CD8-positive, alpha-beta memory T cell (primary cell): ENCODE measurements around the gene OR6M1. TPM values are rescaled to one million over a fixed set of nuclear protein-coding genes. Genes with fewer than 3 reads are reported as not detected.

ENCODE experiments used
- CTCF ChIA-PET: fragments of 350-600 bp; sonication (Branson Sonifier 250); formaldehyde crosslinking; loops from one replicate; lab custom pipeline; 2021; ENCODE audit warnings: antibody characterized with exemption; lab: Charles Lee
- POLR2A ChIA-PET: fragments of 350-600 bp; sonication (Branson Sonifier 250); formaldehyde crosslinking; loops from one replicate; lab custom pipeline; 2021; ENCODE audit warnings: antibody characterized with exemption; lab: Charles Lee
- DNase-seq, 5 donors: peaks; one replicate each; pipeline versions ENCODE4 v3.0.0 to v3.0.0-alpha.2; 2020 to 2022; ENCODE audit warnings: mixed read lengths in 1 of 5
- H3K27ac ChIP-seq: one replicate; pipeline ENCODE4 v1.7.0; 2013; ENCODE audit warnings: low read depth, mild to moderate bottlenecking, low read length, moderate library complexity
- H3K27me3 ChIP-seq: 2 replicates; pipeline ENCODE4 v1.7.0; 2013; ENCODE audit warnings: low read length, mild to moderate bottlenecking; ENCODE audit not compliant: insufficient read depth, poor library complexity, severe bottlenecking
- H3K36me3 ChIP-seq: 2 replicates; pipeline ENCODE4 v1.7.0; 2013; ENCODE audit warnings: mild to moderate bottlenecking, low read length, moderate library complexity; ENCODE audit not compliant: insufficient read depth
- H3K4me1 ChIP-seq: 2 replicates; pipeline ENCODE4 v1.7.0; 2013; ENCODE audit warnings: mild to moderate bottlenecking, low read length, moderate library complexity; ENCODE audit not compliant: insufficient read depth
- H3K4me3 ChIP-seq: 2 replicates; pipeline ENCODE4 v1.7.0; 2013; ENCODE audit warnings: mild to moderate bottlenecking, low read length
- H3K9me3 ChIP-seq: 2 replicates; pipeline ENCODE4 v1.7.0; 2013; ENCODE audit warnings: mild to moderate bottlenecking, low read length
- H3K27ac Mint-ChIP-seq, 8 donors: one replicate each; pipeline ENCODE4 v1.8.0; 2020 to 2021; ENCODE audit warnings: mixed read lengths in 8 of 8, mild to moderate bottlenecking in 6 of 8, inconsistent platforms in 3 of 8, moderate library complexity in 3 of 8
- H3K27me3 Mint-ChIP-seq, 2 donors: one replicate each; pipeline ENCODE4 v1.8.0; 2020 to 2021; ENCODE audit warnings: mixed read lengths in 2 of 2, mild to moderate bottlenecking in 1 of 2, moderate library complexity in 1 of 2
- H3K36me3 Mint-ChIP-seq, 3 donors: one replicate each; pipeline ENCODE4 v1.8.0; 2020 to 2021; ENCODE audit warnings: mixed read lengths in 3 of 3, inconsistent platforms in 1 of 3, mild to moderate bottlenecking in 1 of 3
- H3K4me1 Mint-ChIP-seq, 3 donors: one replicate each; pipeline ENCODE4 v1.8.0; 2020 to 2021; ENCODE audit warnings: mixed read lengths in 3 of 3, inconsistent platforms in 1 of 3, mild to moderate bottlenecking in 1 of 3
- H3K4me3 Mint-ChIP-seq, 7 donors: one replicate each; pipeline ENCODE4 v1.8.0; 2020 to 2021; ENCODE audit warnings: mixed read lengths in 7 of 7, mild to moderate bottlenecking in 6 of 7, moderate library complexity in 4 of 7, inconsistent platforms in 2 of 7
- H3K9me3 Mint-ChIP-seq, 5 donors: one replicate each; pipeline ENCODE4 v1.8.0; 2020 to 2022; ENCODE audit warnings: mixed read lengths in 5 of 5, mild to moderate bottlenecking in 3 of 5, moderate library complexity in 2 of 5, inconsistent platforms in 1 of 5
- polyA plus RNA-seq: library from polyadenylated mRNA; unstranded; fragments of 300-500 nt; fragmentation: Illumina TruSeq; gene quantifications from one replicate; pipeline ENCODE4 v1.2.3, GENCODE V29; 2021
- total RNA-seq, 2 experiments: library from RNA; stranded (reverse); gene quantifications; one replicate each; pipeline ENCODE4 v1.2.3, GENCODE V29; 2021

OR6M1 gene
- total and polyA plus RNA-seq, 3 experiments from 2014 or later, result not detected

GRCh38 chr11:123775289-123775688 is 30.9 kb downstream of the OR6M1 start:
- no peak for DNase-seq
- POLR2A ChIA-PET, result no interaction called here
- H3K4me3 ChIP-seq, result no peak overlapping the region
- H3K4me1 ChIP-seq, result no peaks in the 10 kb centered on the region
- Mint-ChIP-seq H3K27ac (no peak overlapping the region), H3K9me3 (peaks cover 0 to 2% (median 0%) of the 10 kb centered on the region in 5 donors), H3K4me1 (no peaks in the 10 kb centered on the region), H3K36me3 (no peaks in the 10 kb centered on the region), H3K4me3 (no peak overlapping the region), H3K27me3 (peaks cover 8 to 11% of the 10 kb centered on the region in 2 donors)
- no peaks in the 10 kb centered on the region for H3K9me3 ChIP-seq
- H3K27ac ChIP-seq, result no peak overlapping the region
- H3K36me3 ChIP-seq, result no peaks in the 10 kb centered on the region
- H3K27me3 ChIP-seq, result no peaks in the 10 kb centered on the region
- CTCF ChIA-PET, result no interaction called here

GRCh38 chr11:123773959-123774358 is 32.2 kb downstream of the OR6M1 start:
- CTCF ChIA-PET, result no interaction called here
- H3K27ac Mint-ChIP-seq, result no peak overlapping the region
- H3K27me3 ChIP-seq, result no peaks in the 10 kb centered on the region
- no peak overlapping the region for H3K4me3 ChIP-seq
- no peaks in the 10 kb centered on the region for H3K4me1 ChIP-seq
- no peak overlapping the region for H3K4me3 Mint-ChIP-seq
- peaks cover 8% of the 10 kb centered on the region in 2 donors for H3K27me3 Mint-ChIP-seq
- no peaks in the 10 kb centered on the region for H3K36me3 ChIP-seq
- no peaks in the 10 kb centered on the region for H3K36me3 Mint-ChIP-seq
- POLR2A ChIA-PET, result no interaction called here
- H3K4me1 Mint-ChIP-seq, result no peaks in the 10 kb centered on the region
- no peak overlapping the region for H3K27ac ChIP-seq
- peaks cover 0 to 2% (median 0%) of the 10 kb centered on the region in 5 donors for H3K9me3 Mint-ChIP-seq
- no peak for DNase-seq
- no peaks in the 10 kb centered on the region for H3K9me3 ChIP-seq

GRCh38 chr11:123773026-123773425 is 33.1 kb downstream of the OR6M1 start:
- Mint-ChIP-seq H3K27me3 (peaks cover 2 to 11% of the 10 kb centered on the region in 2 donors), H3K27ac (no peak overlapping the region)
- no peaks in the 10 kb centered on the region for H3K9me3 ChIP-seq

GRCh38 chr11:123771664-123772063 is 34.5 kb downstream of the OR6M1 start:
- no peak overlapping the region for H3K27ac Mint-ChIP-seq
- Histone ChIP-seq H3K27me3 (no peaks in the 10 kb centered on the region), H3K27ac (no peak overlapping the region), H3K4me3 (no peak overlapping the region), H3K9me3 (no peaks in the 10 kb centered on the region), H3K36me3 (no peaks in the 10 kb centered on the region), H3K4me1 (no peaks in the 10 kb centered on the region)
- peaks cover 0 to 3% (median 0%) of the 10 kb centered on the region in 3 donors for H3K36me3 Mint-ChIP-seq
- no peak for DNase-seq
- no peak overlapping the region for H3K4me3 Mint-ChIP-seq
- no peaks in the 10 kb centered on the region for H3K4me1 Mint-ChIP-seq
- peaks cover 2 to 14% of the 10 kb centered on the region in 2 donors for H3K27me3 Mint-ChIP-seq
- ChIA-PET CTCF (no interaction called here), POLR2A (no interaction called here)
- no peaks in the 10 kb centered on the region for H3K9me3 Mint-ChIP-seq

More at GRCh38 chr11:123773026-123773425, 33.1 kb downstream of the OR6M1 start:
- Mint-ChIP-seq H3K36me3 (no peaks in the 10 kb centered on the region), H3K4me1 (no peaks in the 10 kb centered on the region), H3K9me3 (no peaks in the 10 kb centered on the region), H3K4me3 (no peak overlapping the region)
- H3K27ac ChIP-seq, result no peak overlapping the region
- no peaks in the 10 kb centered on the region for H3K4me1 ChIP-seq
- ChIA-PET CTCF (no interaction called here), POLR2A (no interaction called here)
- H3K4me3 ChIP-seq, result no peak overlapping the region
- no peaks in the 10 kb centered on the region for H3K27me3 ChIP-seq
- H3K36me3 ChIP-seq, result no peaks in the 10 kb centered on the region
- no peak for DNase-seq

GRCh38 chr11:123770712-123771111 is 35.4 kb downstream of the OR6M1 start:
- H3K36me3 ChIP-seq, result no peaks in the 10 kb centered on the region
- POLR2A ChIA-PET, result no interaction called here
- no peak for DNase-seq
- Mint-ChIP-seq H3K4me3 (no peak overlapping the region), H3K36me3 (peaks cover 0 to 3% (median 0%) of the 10 kb centered on the region in 3 donors), H3K9me3 (peaks cover 0 to 4% (median 0%) of the 10 kb centered on the region in 5 donors), H3K4me1 (no peaks in the 10 kb centered on the region), H3K27ac (no peak overlapping the region), H3K27me3 (peaks cover 2 to 19% of the 10 kb centered on the region in 2 donors)
- H3K9me3 ChIP-seq, result no peaks in the 10 kb centered on the region
- H3K27ac ChIP-seq, result no peak overlapping the region
- CTCF ChIA-PET, result no interaction called here
- no peak overlapping the region for H3K4me3 ChIP-seq
- no peaks in the 10 kb centered on the region for H3K4me1 ChIP-seq
- H3K27me3 ChIP-seq, result no peaks in the 10 kb centered on the region

GRCh38 chr11:123765601-123766000 is 40.5 kb downstream of the OR6M1 start:
- Mint-ChIP-seq H3K9me3 (peaks cover 17 to 25% (median 20%) of the 10 kb centered on the region in 5 donors), H3K4me1 (no peaks in the 10 kb centered on the region), H3K36me3 (peaks cover 0 to 16% (median 0%) of the 10 kb centered on the region in 3 donors), H3K27ac (no peak overlapping the region), H3K27me3 (peaks cover 2 to 29% of the 10 kb centered on the region in 2 donors), H3K4me3 (no peak overlapping the region)
- DNase-seq, result no peak
- Histone ChIP-seq H3K4me3 (no peak overlapping the region), H3K36me3 (no peaks in the 10 kb centered on the region), H3K9me3 (peaks cover 7% of the 10 kb centered on the region), H3K27ac (no peak overlapping the region), H3K27me3 (no peaks in the 10 kb centered on the region), H3K4me1 (no peaks in the 10 kb centered on the region)
- POLR2A ChIA-PET, result no interaction called here
- CTCF ChIA-PET, result no interaction called here

GRCh38 chr11:123762422-123762821 is 43.7 kb downstream of the OR6M1 start:
- no peaks in the 10 kb centered on the region for H3K4me1 ChIP-seq
- H3K27ac ChIP-seq, result no peak overlapping the region
- Mint-ChIP-seq H3K4me1 (no peaks in the 10 kb centered on the region), H3K36me3 (peaks cover 0 to 14% (median 0%) of the 10 kb centered on the region in 3 donors), H3K27me3 (peaks cover 3 to 34% of the 10 kb centered on the region in 2 donors), H3K9me3 (peaks cover 17 to 25% (median 20%) of the 10 kb centered on the region in 5 donors), H3K27ac (no peak overlapping the region), H3K4me3 (no peak overlapping the region)
- no peaks in the 10 kb centered on the region for H3K36me3 ChIP-seq
- H3K27me3 ChIP-seq, result no peaks in the 10 kb centered on the region
- ChIA-PET CTCF (no interaction called here), POLR2A (no interaction called here)
- no peak for DNase-seq
- H3K9me3 ChIP-seq, result peaks cover 7% of the 10 kb centered on the region
- no peak overlapping the region for H3K4me3 ChIP-seq

- Mint-ChIP-seq H3K36me3 (peaks cover 0 to 13% (median 0%) of the 10 kb centered on the region in 3 donors), H3K27ac (no peak overlapping the region), H3K9me3 (peaks cover 14 to 25% (median 20%) of the 10 kb centered on the region in 5 donors), H3K27me3 (peaks cover 5 to 31% of the 10 kb centered on the region in 2 donors), H3K4me1 (no peaks in the 10 kb centered on the region), H3K4me3 (no peak overlapping the region)
- peaks cover 7% of the 10 kb centered on the region for H3K9me3 ChIP-seq
- H3K36me3 ChIP-seq, result no peaks in the 10 kb centered on the region
- no peaks in the 10 kb centered on the region for H3K4me1 ChIP-seq
- no peaks in the 10 kb centered on the region for H3K27me3 ChIP-seq
- H3K27ac ChIP-seq, result no peak overlapping the region
- CTCF ChIA-PET, result no interaction called here
- no peak overlapping the region for H3K4me3 ChIP-seq
- DNase-seq, result no peak
- POLR2A ChIA-PET, result no interaction called here
Measured at GRCh38 chr11:123760894-123761293, 45.3 kb downstream of the OR6M1 start.
